Esophagus muscularis mucosa (tissue), 4 donors: ENCODE measurements around the gene RUNX2.

Source experiments
- EP300 ChIP-seq: sonication (generic); formaldehyde crosslinking; IDR thresholded peaks from one replicate; pipeline ENCODE4 v1.6.1; 2017; ENCODE audit warnings: antibody characterized with exemption
- POLR2A ChIP-seq: fragments of 450-650 bp; IDR thresholded peaks from one replicate; pipeline ENCODE4 v1.6.1; 2017; ENCODE audit warnings: antibody characterized with exemption, moderate library complexity, mild to moderate bottlenecking, low read depth
- POLR2AphosphoS5 ChIP-seq, 2 donors: sonication (generic); formaldehyde crosslinking; IDR thresholded peaks; one replicate each; pipeline ENCODE4 v1.6.1; 2017; ENCODE audit warnings: antibody characterized with exemption in 2 of 2
- TF ChIP-seq, protein P1 (sequence below), 3 experiments: fragments of 200-600 bp in 2 of 3; fragments of 450-650 bp in 1 of 3; sonication (generic) in 2 of 3; IDR thresholded peaks; one replicate each; pipeline ENCODE4 v1.5.1; 2017 to 2019; ENCODE audit warnings: antibody characterized with exemption in 3 of 3, mild to moderate bottlenecking in 2 of 3, moderate library complexity in 1 of 3

DNA sequence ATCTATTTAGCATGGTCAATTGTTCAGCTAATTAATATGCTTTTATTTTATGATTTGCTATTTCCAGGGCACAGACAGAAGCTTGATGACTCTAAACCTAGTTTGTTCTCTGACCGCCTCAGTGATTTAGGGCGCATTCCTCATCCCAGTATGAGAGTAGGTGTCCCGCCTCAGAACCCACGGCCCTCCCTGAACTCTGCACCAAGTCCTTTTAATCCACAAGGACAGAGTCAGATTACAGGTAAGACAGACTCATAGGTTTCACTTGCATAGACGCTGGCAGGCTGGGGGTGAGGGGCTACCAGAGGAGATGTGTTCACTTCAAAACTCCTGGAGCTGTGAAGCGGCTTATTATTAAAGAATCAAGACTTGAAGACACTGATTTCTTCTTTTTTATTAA lies 163.7 kb downstream of the RUNX2 start:
- TF ChIP-seq, protein P1, sequence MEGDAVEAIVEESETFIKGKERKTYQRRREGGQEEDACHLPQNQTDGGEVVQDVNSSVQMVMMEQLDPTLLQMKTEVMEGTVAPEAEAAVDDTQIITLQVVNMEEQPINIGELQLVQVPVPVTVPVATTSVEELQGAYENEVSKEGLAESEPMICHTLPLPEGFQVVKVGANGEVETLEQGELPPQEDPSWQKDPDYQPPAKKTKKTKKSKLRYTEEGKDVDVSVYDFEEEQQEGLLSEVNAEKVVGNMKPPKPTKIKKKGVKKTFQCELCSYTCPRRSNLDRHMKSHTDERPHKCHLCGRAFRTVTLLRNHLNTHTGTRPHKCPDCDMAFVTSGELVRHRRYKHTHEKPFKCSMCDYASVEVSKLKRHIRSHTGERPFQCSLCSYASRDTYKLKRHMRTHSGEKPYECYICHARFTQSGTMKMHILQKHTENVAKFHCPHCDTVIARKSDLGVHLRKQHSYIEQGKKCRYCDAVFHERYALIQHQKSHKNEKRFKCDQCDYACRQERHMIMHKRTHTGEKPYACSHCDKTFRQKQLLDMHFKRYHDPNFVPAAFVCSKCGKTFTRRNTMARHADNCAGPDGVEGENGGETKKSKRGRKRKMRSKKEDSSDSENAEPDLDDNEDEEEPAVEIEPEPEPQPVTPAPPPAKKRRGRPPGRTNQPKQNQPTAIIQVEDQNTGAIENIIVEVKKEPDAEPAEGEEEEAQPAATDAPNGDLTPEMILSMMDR (IDR thresholded peaks at IDR 0.05), result no peak
- TF ChIP-seq POLR2A, result no peak
- no peak for TF ChIP-seq EP300
- no peak for TF ChIP-seq POLR2AphosphoS5 (IDR thresholded peaks at IDR 0.05)
